Dermis blood vessel endothelial cell (primary cell): ENCODE results near the gene CCNQ. TPM values are rescaled to one million over a fixed set of nuclear protein-coding genes. Genes with fewer than 3 reads are reported as not detected.

Source experiments
- DNase-seq: peaks from one replicate; pipeline ENCODE4 v3.0.0; 2010
- total RNA-seq: library from RNA; depleted of rRNA; stranded (reverse); fragments of >200 nt; gene quantifications from 2 replicates; pipeline ENCODE4 v1.2.3, GENCODE V29; 2014

CCNQ gene
- 27.0 and 42.4 TPM in 2 replicates for total RNA-seq

DNA sequence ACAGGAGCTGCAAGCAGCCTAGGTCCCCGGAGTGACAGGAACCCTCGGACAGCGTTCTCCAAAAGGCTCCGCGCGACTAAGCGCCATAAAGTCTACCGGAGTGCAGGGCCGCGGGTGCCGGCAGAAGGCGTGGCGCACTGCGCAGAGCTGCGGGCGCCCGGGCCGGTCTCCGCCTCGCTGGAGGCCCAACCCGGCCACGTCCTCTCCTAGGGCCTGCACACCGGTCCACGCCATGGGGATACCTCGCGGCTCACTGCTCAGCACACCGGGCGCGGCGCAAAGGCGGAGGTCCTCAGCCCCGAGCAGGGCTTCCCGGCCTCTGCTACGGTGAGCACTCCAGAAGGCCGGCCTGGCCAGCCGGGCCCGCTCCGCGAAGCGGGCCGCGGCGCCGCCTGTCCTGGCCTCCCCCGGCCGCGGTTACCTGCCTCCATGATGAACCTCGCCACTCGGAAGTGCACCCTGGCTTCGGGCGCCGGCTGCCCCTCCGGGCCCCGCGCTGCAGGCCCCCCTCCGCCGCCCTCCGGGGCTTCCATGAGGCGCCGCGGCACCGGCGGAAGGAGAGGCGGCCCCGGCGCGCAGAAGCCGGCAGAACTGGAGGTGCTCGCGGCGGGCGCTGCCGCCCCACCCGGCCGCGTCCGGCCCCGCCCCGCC is at the start of gene CCNQ:
Gene CCNQ, minus strand, starts transcription at position 599 of the 651 bp plus-strand sequence. Its CDS starts 66 bp downstream, at position 533.
- DNase-seq: peak; percentile 37

DNA sequence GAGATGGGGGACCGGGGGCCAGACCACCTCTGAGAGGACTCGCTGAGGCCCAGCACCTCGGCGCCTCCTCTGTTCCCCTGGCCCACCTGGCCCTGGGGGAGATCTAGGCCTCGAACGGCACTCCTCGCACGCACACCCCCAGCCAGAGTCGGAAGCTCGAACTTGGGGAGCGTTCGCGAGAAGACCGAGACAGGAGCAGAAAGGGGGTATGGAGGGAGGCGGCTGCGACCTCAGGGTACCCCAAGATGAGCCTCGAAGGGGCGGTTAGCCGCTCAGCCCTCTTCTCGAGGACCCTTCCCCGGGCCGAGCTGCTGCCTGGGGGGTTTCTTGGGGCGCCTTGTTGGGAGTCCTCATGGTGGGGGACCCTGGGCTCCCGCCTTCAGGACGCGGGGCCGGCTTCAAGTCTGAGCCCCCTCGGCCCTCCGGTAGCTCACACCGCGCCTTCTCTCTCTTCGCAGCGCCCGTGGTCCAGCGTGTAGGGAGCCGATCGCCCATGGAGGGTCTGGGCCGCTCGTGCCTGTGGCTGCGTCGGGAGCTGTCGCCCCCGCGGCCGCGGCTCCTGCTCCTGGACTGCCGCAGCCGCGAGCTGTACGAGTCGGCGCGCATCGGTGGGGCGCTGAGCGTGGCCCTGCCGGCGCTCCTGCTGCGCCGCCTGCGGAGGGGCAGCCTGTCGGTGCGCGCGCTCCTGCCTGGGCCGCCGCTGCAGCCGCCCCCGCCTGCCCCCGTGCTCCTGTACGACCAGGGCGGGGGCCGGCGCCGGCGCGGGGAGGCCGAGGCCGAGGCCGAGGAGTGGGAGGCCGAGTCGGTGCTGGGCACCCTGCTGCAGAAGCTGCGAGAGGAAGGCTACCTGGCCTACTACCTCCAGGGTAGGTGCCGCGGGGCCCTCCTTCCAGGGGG is 48.8 kb upstream of the CCNQ start:
- DNase-seq: no peak

GRCh38 chrX:153646620-153647373 is 47.9 kb upstream of the CCNQ start, which contains the start of gene DUSP9:
Gene DUSP9, plus strand, starts transcription at chrX:153647203. Its CDS starts 751 bp downstream, at chrX:153647954.
- peak; percentile 36 for DNase-seq

DNA sequence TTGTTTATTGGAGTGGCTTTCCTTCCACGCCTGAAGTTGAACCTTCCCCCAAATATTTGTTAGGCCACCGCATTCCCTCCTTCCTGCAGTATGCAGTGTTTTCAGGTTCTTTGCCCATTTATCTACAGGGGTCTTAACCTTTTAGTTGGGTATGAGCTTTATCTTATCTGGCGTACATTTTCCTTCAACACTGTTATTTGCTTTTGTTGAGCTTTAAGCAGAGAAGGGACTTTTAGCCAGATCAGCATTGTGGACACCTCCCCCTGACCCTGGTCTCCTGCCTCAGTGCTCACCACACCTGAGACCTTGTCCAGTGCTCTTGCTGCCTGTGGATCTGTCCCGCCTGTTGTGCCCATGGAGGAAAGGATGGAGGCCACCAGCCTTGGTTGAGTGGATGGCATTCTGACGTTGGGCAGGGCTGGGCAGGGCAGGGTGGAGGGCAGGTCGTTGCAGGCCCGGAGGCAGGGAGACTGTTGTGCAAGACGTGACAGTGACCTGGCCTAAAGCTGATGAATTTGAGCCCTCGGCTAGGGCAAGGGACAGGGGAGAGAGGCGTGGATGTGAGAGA is 47.1 kb upstream of the CCNQ start:
- no peak for DNase-seq

GRCh38 chrX:153645151-153645550 is 46.2 kb upstream of the CCNQ start:
- no peak for DNase-seq

GRCh38 chrX:153644356-153645125 is 45.6 kb upstream of the CCNQ start:
- no peak for DNase-seq

DNA sequence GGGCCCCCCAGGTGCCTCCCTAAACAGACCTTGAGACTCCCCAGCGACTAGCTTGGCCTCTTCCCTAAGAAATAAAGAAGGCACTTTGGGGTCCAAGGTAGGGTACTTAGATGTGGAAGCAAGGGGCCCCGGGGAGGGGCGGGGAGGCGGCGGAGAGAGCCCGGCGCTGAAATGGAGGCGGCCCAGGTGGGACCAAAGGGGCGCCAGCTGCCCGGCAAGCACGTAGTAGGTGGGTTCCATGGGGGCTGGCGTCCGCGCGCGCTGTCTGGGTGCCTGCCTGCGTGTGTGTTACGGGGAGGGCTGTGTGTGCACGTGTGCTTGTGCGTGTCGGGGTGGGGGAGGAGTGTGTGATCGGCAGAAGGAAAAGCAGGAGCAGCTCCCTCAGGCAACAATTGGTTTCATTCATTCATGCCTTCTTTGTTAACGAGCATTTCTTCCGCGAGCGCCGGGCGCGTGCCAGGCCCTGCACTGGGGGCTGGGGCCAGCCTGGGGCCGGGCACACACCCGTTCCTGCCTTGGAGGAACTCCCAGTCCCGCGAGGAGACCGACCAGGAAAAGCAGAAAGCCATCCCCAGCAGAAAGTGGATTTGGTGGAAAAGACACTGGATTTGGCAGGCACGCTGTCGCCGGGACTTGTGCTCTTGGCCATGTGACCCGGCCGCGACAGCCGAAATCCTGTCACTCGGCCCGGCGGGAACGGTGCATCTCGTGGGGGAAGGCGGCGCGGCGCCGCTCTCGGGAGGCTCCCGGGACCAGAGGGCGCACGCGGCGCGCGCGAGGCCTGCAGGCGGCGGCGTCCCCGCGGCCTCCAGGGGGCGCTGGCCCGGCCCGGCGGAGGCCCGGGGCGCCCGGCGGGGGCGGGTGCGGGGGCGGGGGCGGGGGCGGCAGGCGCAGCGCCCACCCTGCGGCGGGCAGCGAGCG is 44.8 kb upstream of the CCNQ start:
- DNase-seq: peak; percentile 34

- DNase-seq: no peak
These were observed 43.9 kb upstream of the CCNQ start for GRCh38 chrX:153642655-153643430.

DNA sequence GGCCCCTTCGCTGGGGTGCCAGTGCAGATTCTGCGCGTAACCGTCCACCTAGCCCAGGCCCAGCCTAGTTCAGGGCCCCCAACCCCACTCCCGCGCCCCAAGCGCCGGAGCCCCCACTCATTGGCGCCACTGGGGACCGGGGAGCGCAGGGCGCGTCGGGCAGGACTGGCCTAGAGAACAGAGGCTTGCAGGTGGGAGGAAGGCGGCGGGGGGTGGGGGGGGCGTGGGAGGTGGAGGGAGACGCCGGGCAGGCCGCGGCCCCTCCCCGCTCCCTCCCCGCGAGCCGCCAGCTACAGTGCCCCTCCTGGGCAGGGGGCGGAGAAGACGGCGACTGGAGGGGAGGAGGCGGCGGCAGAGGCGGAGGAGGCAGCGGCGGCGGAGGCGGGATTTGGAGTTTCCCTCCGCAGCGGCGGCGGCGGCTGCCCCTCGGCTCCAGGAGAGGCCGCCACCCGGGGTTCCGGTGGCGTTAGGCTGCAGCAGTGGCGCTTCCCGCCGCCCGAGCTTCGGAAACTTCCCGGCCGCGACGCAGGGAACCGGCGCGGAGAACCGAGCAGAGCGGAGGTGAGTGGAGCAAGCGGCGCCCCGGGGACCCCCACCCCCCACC is 43.2 kb upstream of the CCNQ start:
- no peak for DNase-seq

GRCh38 chrX:153641627-153642026 is 42.7 kb upstream of the CCNQ start:
- DNase-seq: no peak

DNA sequence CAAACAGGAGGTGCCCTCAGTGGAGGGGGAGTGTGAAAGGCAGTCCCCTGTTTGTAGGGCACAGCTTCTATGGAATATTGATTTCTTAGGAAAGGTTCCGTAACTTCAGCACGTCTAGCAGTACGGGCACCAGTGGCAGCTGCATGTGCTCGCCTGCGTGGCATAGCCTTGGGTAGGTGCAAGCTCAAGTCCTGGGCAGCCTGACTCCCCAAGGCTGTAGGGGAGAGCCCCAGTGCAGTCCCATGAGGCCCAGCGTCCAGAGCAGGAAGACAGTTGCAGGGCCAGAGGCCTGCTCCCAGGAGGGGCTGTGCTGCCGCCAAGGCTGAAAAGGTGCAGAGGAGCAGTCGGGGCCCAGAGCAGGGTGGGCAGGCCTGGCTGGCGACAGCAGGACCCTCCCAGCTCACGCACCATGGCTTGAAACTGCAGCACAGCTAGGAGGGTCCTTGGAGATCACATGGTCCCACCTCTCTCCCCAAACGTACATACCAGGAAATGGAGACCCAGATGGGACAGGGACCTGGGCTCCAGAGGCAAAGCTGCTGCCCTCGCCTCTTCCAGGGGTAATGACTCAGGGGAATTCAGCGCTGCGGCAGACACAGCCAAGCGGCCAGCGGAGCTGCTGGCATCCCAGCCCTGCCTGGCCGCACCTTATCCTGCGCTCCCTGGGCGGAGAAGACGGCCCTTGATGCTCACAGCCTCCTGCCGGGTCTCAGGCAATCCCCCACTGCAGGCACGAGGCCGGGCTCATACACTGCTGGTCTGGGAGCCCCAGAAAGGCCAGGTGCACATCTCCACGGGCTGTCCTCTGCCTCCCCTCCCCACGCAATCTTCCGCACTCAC is 42.0 kb upstream of the CCNQ start:
- no peak for DNase-seq

DNA sequence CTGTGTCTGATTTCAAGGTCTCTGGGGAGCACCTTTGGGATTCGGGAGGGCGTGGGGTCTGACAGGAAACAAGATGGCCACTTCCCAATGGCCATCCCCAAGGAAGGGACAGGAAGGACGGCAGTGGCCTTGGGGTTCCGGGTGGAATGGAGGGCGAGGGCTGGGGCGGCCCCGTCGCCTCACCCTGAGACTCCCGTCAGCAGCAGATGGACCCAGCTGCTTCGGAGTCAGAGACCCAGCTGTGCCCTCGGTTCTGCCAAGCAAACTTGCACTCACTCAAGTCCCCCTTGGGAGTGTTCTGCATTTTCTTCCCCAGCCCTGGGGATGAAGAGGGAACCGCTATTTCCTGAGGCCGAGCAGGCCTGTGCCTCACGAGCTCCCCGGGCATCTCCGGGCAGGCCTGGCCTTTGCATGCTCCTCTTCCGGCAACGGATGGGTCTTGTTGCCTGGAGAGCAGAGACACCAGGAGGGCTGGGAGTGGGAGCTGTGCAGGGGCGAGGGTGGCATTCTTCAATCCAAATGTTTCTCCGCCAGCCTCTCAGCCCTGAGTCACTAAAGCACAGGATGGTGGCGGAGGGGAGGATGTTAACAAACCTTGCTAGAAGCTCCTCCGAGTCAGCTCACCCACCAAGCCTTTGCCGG is 41.2 kb upstream of the CCNQ start:
- no peak for DNase-seq

DNA sequence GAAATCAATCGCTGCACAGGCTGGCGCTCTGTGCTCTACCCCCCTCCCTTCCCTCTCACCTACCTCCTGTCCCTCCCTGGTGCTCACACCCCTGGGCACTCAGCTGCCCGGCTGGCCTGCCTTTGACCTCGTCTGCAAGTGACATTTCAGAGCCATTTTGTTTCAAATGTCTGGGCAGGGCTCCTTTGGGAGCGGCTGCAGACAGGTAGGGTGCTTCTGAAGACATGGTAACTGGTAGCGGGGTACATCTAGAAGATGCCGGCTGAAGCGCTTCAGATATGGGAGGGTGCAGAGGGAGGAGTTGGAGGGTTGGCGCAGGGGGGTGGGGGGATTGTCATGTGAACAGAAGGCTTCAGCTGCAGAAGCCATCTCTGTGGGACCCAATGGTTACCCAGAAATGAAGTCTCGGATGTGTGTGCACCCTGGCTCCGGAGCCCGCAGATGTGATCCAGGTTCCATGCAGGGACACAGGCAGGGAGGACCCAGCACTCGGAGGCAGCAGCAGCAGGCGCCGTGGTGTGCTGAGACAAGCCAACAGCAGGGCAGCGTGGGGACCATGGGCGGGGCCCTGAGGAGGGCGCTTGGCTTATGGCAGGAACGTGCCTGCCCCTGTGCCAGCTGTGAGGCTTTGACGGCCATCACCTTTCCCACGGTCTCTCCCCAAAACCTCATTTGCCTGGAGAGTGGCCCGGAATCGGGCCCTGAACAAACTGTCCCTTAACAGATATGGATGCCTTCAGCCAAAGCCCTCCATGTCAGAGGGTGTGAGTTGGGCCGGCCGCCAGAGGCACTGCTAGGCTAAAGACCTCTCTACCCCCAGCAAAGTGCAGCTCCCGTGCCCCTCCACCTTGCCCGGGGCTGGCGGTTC is 40.5 kb upstream of the CCNQ start:
- no peak for DNase-seq

DNA sequence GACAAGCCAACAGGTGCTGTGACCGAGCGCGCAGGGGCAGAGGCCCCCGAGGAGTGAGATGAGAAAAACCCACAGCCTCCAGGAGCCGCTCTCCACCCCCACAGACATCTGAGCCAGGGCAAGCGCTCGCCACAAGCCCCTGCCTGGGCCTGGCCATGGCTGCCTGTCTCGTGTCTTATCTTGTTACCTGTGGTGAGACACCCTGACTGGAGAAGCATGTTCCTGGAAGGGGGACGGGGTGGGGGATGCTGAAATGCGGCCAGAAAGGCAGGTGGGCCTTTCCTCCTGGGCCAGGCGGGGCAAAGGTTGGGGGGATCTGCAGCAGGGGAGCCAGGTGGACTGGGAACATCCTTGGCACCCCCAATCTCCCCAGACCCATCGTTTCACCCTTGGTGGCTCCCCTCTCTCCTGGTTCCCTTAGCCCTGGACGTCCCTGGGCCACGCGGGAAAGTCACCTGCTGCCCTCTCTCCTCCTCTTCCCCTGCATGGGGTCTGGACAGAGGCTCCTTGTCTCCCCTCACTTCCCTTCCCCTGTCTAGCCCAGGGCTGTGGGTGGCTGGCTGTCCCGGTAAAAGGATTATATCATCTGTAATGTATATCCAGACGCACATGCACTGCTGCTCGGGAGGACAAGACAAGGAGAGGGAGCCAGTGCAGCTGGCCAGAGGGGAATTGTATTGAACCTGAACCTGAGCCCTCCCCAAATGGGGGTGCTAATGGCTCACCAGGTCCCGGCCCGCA is 39.7 kb upstream of the CCNQ start:
- DNase-seq: no peak

DNA sequence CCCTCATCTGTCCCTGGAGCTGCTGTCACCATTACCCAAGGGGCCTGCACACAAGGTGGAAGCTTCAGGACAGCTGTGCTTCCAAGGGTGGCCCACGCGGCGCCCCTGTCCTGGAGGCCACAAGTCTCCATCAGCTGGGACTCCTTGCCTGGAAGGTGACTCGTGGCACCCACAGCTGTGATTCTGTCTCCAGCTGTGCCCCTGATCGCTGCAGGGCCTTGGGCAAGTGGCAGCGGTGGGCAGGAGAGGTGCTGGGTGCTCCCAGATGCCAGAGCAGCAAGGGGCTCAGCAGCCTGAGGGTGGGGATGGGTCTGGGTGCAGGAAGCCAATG is 39.1 kb upstream of the CCNQ start:
- no peak for DNase-seq
